ENCODE data around the gene ELK4.

- TF ChIP-seq POLR2A (IDR thresholded peaks at IDR 0.05) = no peak
- TF ChIP-seq CTCF (IDR thresholded peaks at IDR 0.05) = no peak
These were observed 30.6 kb downstream of the ELK4 start for GRCh38 chr1:205601205-205601604.
